IMR-90 (cell line): ENCODE results near the gene ARHGAP10. TPM values are rescaled to one million over a fixed set of nuclear protein-coding genes. Genes with fewer than 3 reads are reported as not detected.

Source experiments
- ATAC-seq: fragments of 200-7000 bp; cut with Tn5 transposase; 2 replicates; pipeline ENCODE4 v1.9.1; 2020; ENCODE audit warnings: low read depth, mild to moderate bottlenecking, moderate library complexity
- BruUV-seq: library from RNA; stranded (reverse); fragments of 400-500 nt; replicated peaks from 2 replicates; lab custom pipeline; 2021; lab: Mats Ljungman, UMichigan
- CTCF ChIA-PET: fragments of 300-600 bp; formaldehyde crosslinking; extraction: SDS; loops from one replicate; lab custom pipeline; 2021; ENCODE audit warnings: antibody characterized with exemption; lab: Yijun Ruan, JAX
- POLR2A ChIA-PET: fragments of 300-600 bp; sonication (Branson Sonifier 250); formaldehyde crosslinking; loops from one replicate; lab custom pipeline; 2022; ENCODE audit warnings: antibody characterized with exemption; ENCODE audit not compliant: unreplicated experiment; lab: Charles Lee
- DNase-seq: peaks from one replicate; pipeline ENCODE4 v3.0.0; 2013
- H2AFZ ChIP-seq: replicated peaks from 2 replicates; pipeline ENCODE3; 2013; ENCODE audit warnings: low read length, mild to moderate bottlenecking; ENCODE audit not compliant: poor library complexity
- H2AK5ac ChIP-seq: 2 replicates; pipeline ENCODE4 v1.6.1; 2013; ENCODE audit warnings: low read depth, low read length, inconsistent platforms
- H2AK9ac ChIP-seq: replicated peaks from 2 replicates; pipeline ENCODE3; 2013; ENCODE audit warnings: mild to moderate bottlenecking, low read depth, low read length, moderate library complexity; ENCODE audit not compliant: poor library complexity
- H2BK120ac ChIP-seq: 2 replicates; pipeline ENCODE4 v1.6.1; 2013; ENCODE audit warnings: low read depth, low read length, inconsistent platforms
- H2BK15ac ChIP-seq: 3 replicates; pipeline ENCODE4 v1.6.1; 2013; ENCODE audit warnings: low read depth, low read length, inconsistent platforms
- H2BK20ac ChIP-seq: 2 replicates; pipeline ENCODE4 v1.6.1; 2013; ENCODE audit warnings: low read depth, mild to moderate bottlenecking, inconsistent platforms, low read length, moderate library complexity
- H2BK5ac ChIP-seq: 2 replicates; pipeline ENCODE4 v1.6.1; 2013; ENCODE audit warnings: mild to moderate bottlenecking, low read depth, low read length, inconsistent platforms; ENCODE audit not compliant: poor library complexity, severe bottlenecking
- H3K14ac ChIP-seq: replicated peaks from 2 replicates; pipeline ENCODE4 v1.6.1; 2013; ENCODE audit warnings: low read depth, low read length, inconsistent platforms
- H3K18ac ChIP-seq: 2 replicates; pipeline ENCODE4 v1.6.1; 2013; ENCODE audit warnings: low read depth, low read length, control low read depth
- H3K23ac ChIP-seq: 2 replicates; pipeline ENCODE4 v1.6.1; 2013; ENCODE audit warnings: low read depth, low read length, inconsistent platforms
- H3K27ac ChIP-seq: 2 replicates; pipeline ENCODE4 v1.5.1; 2013; ENCODE audit warnings: mild to moderate bottlenecking, control low read depth, low read length; ENCODE audit not compliant: insufficient read depth
- H3K27me3 ChIP-seq: 2 replicates; pipeline ENCODE4 v1.6.1; 2013; ENCODE audit warnings: low read length; ENCODE audit not compliant: control insufficient read depth, insufficient read depth
- H3K36me3 ChIP-seq: 2 replicates; pipeline ENCODE4 v1.6.1; 2013; ENCODE audit warnings: low read length, mixed read lengths; ENCODE audit not compliant: control insufficient read depth, insufficient read depth
- H3K4ac ChIP-seq: 2 replicates; pipeline ENCODE4 v1.6.1; 2013; ENCODE audit warnings: low read depth, low read length, inconsistent platforms
- H3K4me1 ChIP-seq: 2 replicates; pipeline ENCODE4 v1.6.1; 2013; ENCODE audit warnings: low read length, mixed read lengths; ENCODE audit not compliant: control insufficient read depth, insufficient read depth
- H3K4me2 ChIP-seq: 2 replicates; pipeline ENCODE4 v1.6.1; 2013; ENCODE audit warnings: low read depth, mild to moderate bottlenecking, control low read depth, low read length, moderate library complexity
- H3K4me3 ChIP-seq: 2 replicates; pipeline ENCODE4 v1.5.1; 2013; ENCODE audit warnings: low read depth, mild to moderate bottlenecking, control low read depth, low read length, moderate library complexity; ENCODE audit not compliant: insufficient read depth
- H3K56ac ChIP-seq: 2 replicates; pipeline ENCODE4 v1.6.1; 2013; ENCODE audit warnings: low read length, inconsistent platforms; ENCODE audit not compliant: insufficient read depth; ENCODE audit errors: extremely low read depth
- H3K79me1 ChIP-seq, 2 experiments: 2 replicates each; pipeline ENCODE4 v1.6.1; 2013; ENCODE audit warnings: low read length in 2 of 2, inconsistent platforms in 1 of 2, low read depth in 1 of 2
- H3K9ac ChIP-seq: 2 replicates; pipeline ENCODE4 v1.6.1; 2013; ENCODE audit warnings: low read depth, low read length, control low read depth
- H3K9me1 ChIP-seq: 2 replicates; pipeline ENCODE4 v1.6.1; 2013; ENCODE audit warnings: low read length, inconsistent platforms; ENCODE audit not compliant: insufficient read depth
- H3K9me3 ChIP-seq: 2 replicates; pipeline ENCODE4 v1.6.1; 2013; ENCODE audit warnings: low read length; ENCODE audit not compliant: control insufficient read depth, insufficient read depth
- H4K20me1 ChIP-seq: 2 replicates; pipeline ENCODE4 v1.6.1; 2013; ENCODE audit warnings: low read length, inconsistent platforms; ENCODE audit not compliant: insufficient read depth
- H4K5ac ChIP-seq: 2 replicates; pipeline ENCODE4 v1.6.1; 2013; ENCODE audit warnings: mild to moderate bottlenecking, low read depth, low read length, control low read depth
- H4K8ac ChIP-seq, 2 experiments: 2 replicates each; pipeline ENCODE4 v1.6.1; 2013; ENCODE audit warnings: low read depth in 2 of 2, low read length in 2 of 2, control low read depth in 1 of 2, inconsistent platforms in 1 of 2
- H4K91ac ChIP-seq: 2 replicates; pipeline ENCODE4 v1.6.1; 2013; ENCODE audit warnings: low read depth, low read length, inconsistent platforms; ENCODE audit not compliant: insufficient read depth
- FOS ChIP-seq: fragments of 150-350 bp; IDR thresholded peaks from 2 replicates; pipeline ENCODE4 v1.6.1; 2016; ENCODE audit warnings: low read depth, low read length
- MAFK ChIP-seq: IDR thresholded peaks from 2 replicates; pipeline ENCODE4 v1.6.1; 2012; ENCODE audit warnings: low read depth, low read length, improper control_type of control experiment
- RCOR1 ChIP-seq: IDR thresholded peaks from 2 replicates; pipeline ENCODE4 v1.6.1; 2012; ENCODE audit warnings: mild to moderate bottlenecking, low read length, improper control_type of control experiment; ENCODE audit not compliant: insufficient replicate concordance
- WGBS, 2 experiments: methylation state at CpG; one replicate each; pipeline versions ENCODE4 v1.1.5 to v1.1.7; 2013; ENCODE audit warnings: missing lambda C conversion rate in 2 of 2; ENCODE audit not compliant: insufficient read length in 1 of 2; ENCODE audit errors: extremely low coverage in 2 of 2; 5-methylcytosine and 5-hydroxymethylcytosine counted together
- dilution Hi-C: fragments of 300-500 bp; cut with HindIII; formaldehyde crosslinking; loops from one replicate; pipeline ENCODE4 v1.14.3; 2018; ENCODE audit warnings: low sequenced_read_pairs; ENCODE audit not compliant: unreplicated experiment
- in situ Hi-C: fragments of 300-500 bp; cut with MboI; formaldehyde crosslinking; loops from 3 replicates; pipeline ENCODE4 v1.14.3; 2019; ENCODE audit warnings: low sequenced_read_pairs, inconsistent platforms, mixed read lengths
- intact Hi-C: fragments of 100-400 bp; cut with micrococcal nuclease; formaldehyde crosslinking; loops from 2 replicates; pipeline ENCODE4 v1.10.0; 2022
- polyA plus RNA-seq, 3 experiments: library from polyadenylated mRNA; depleted of rRNA; stranded (reverse); fragments of >200 nt; gene quantifications; 2 replicates each; pipeline ENCODE4 v1.2.3, GENCODE V29; 2012; ENCODE audit warnings: low replicate concordance in 1 of 3
- total RNA-seq: library from RNA; depleted of rRNA; stranded (reverse); fragments of >200 nt; gene quantifications from 2 replicates; pipeline ENCODE4 v1.2.3, GENCODE V29; 2012

The ARHGAP10 gene
- total and polyA plus RNA-seq, 2 of the 4 experiments (the other 2 are of a cell fraction) = 27.1 to 29.4 TPM

DNA sequence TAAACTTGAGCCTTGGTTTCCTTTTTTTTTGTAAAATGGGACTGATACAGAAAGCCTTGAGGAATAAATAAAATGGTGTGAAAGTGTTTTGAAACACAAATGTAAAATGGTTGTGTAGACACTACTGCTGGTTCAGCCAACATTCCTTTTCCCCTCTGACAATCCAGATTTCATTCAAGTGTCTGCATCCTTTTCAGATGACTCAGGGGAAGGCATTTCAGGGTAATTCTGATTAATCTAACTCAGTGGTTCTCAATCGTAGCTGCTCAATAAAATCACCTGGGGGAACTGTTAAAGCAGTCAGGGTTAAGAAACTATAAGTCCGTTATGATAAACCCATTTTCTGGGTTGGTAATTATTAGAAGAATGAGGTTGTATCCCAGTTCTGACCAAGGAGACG, 4.6 kb downstream of the ARHGAP10 start:
- no peaks in the 10 kb centered on the region for H3K9me3 ChIP-seq
- peak overlapping the region; percentile 2; the same call in 1 of the 2 replicates for H3K27ac ChIP-seq
- H3K14ac ChIP-seq = peak overlapping the region; percentile 62
- ATAC-seq = no peak
- no peak overlapping the region for H3K4me3 ChIP-seq
- no peak overlapping the region for H2AFZ ChIP-seq
- H3K4ac ChIP-seq = peak overlapping the region; percentile 90
- no peaks in the 10 kb centered on the region for H3K36me3 ChIP-seq
- H3K79me1 ChIP-seq = peaks cover 23 to 66% of the 10 kb centered on the region in 2 experiments; a peak in 3 of 4 replicates
- peak; percentile 79 for DNase-seq
- in situ Hi-C loops (no loop called here), intact Hi-C loops (no loop called here), dilution Hi-C loops (no loop called here)
- TF ChIP-seq RCOR1 (no peak), FOS (0 out of 2 replicates have a peak, but pooled peaks have one; percentile 48), MAFK (peak; percentile 41; the same call in 1 of the 2 replicates)
- H2AK5ac ChIP-seq = peak overlapping the region; percentile 76
- peaks cover 10% of the 10 kb centered on the region for H3K9me1 ChIP-seq
- peak overlapping the region; percentile 85 for H2BK5ac ChIP-seq
- H3K18ac ChIP-seq = peak overlapping the region; percentile 53; the same call in 1 of the 2 replicates
- H3K4me2 ChIP-seq = peak overlapping the region; percentile 61; the same call in 1 of the 2 replicates
- H2AK9ac ChIP-seq = no peak overlapping the region
- ChIA-PET POLR2A (no interaction called here), CTCF (no interaction called here)
- no peak overlapping the region; the same call in 1 of the 2 replicates for H3K56ac ChIP-seq
- BruUV-seq = no TSS peak
- 0 out of 2 replicates have a peak overlapping the region, but pooled peaks have one; percentile 19 for H4K5ac ChIP-seq
- no peak overlapping the region for H3K9ac ChIP-seq
- H2BK120ac ChIP-seq = peak overlapping the region; percentile 88
- H3K4me1 ChIP-seq = peaks cover 17% of the 10 kb centered on the region
- H4K8ac ChIP-seq = peak overlapping the region in 1 of 2 experiments; percentile 62; a peak in 1 of 4 replicates
- no peaks in the 10 kb centered on the region for H3K27me3 ChIP-seq
- WGBS, 2 experiments = 50% methylated on average over 2 of the region's 3 CpGs; no CpG with 5 or more reads in 1 of the 2 experiments
- peaks cover 28% of the 10 kb centered on the region for H4K20me1 ChIP-seq
- peak overlapping the region; percentile 94; the same call in 2 of the 3 replicates for H2BK15ac ChIP-seq
- H4K91ac ChIP-seq = peak overlapping the region; percentile 78; the same call in 1 of the 2 replicates
- H3K23ac ChIP-seq = peak overlapping the region; percentile 69; the same call in 1 of the 2 replicates
- peak overlapping the region; percentile 88 for H2BK20ac ChIP-seq
